ENCODE results near the gene JAZF1.

The JAZF1 gene

GRCh38 chr7:28191751-28192150 lies 11.2 kb upstream of the JAZF1 start:
- no peak for DNase-seq (ENCODE audit: low read depth)

GRCh38 chr7:28191184-28191583 lies 10.6 kb upstream of the JAZF1 start:
- no peak for DNase-seq (ENCODE audit: low read depth)

DNA sequence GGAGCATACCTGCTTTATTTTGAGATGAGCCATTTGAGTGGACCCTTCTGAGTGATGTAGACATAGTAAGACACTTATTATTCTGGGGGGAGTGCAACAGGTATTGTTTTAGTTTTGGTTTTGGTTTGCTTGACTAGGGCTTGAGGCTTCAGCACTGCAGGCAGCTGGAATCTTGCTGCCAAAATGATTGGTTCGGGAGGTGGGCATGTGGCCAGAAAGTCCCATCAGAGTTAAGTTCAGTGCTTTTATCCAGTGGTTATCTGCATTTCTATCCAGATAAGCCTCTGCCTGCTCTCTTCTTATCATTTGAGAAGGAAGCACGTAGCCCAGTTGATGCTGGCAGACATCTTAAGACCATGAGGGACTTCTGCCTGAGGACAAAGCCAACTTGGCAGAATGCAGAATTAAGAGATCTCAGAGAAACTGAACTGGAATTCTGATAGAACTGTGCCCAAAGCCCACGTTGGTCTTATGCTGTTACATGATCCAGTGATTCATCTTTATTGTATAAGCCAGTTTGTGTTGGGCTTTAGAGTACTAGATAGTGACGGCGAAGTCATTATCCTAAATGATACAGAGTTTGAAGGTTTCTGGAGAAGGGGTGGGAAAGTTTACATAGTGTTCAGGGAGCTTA lies 9.6 kb upstream of the JAZF1 start:
- no peak for DNase-seq (ENCODE audit: low read depth)

- no peak for DNase-seq (ENCODE audit: low read depth)
These were observed 6.4 kb upstream of the JAZF1 start for GRCh38 chr7:28187012-28187411.

GRCh38 chr7:28183627-28184026 lies 3.0 kb upstream of the JAZF1 start:
- DNase-seq (ENCODE audit: low read depth), result no peak

DNA sequence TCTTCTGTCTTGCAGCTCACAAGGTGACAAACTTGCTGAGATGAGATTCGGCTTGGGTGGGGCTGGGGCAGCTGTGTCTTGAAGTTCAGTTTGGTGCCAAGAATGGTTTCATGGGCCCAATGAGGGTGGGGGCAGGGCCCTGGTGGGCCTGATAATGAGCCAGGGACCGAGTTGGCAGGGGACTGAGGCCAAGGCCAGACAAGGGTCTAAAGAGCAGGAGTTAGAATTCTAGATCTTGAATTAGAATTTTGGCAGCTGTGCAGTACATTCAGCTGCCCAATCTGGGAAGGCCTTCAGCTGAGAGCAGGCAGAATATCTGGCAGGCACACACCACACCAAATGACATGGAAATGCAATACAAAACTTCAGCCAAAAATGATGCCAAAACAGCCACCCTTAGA lies 1.5 kb upstream of the JAZF1 start:
- no peak for DNase-seq (ENCODE audit: low read depth)

GRCh38 chr7:28181416-28181815 lies 821 bp upstream of the JAZF1 start:
- no peak for DNase-seq (ENCODE audit: low read depth)

DNA sequence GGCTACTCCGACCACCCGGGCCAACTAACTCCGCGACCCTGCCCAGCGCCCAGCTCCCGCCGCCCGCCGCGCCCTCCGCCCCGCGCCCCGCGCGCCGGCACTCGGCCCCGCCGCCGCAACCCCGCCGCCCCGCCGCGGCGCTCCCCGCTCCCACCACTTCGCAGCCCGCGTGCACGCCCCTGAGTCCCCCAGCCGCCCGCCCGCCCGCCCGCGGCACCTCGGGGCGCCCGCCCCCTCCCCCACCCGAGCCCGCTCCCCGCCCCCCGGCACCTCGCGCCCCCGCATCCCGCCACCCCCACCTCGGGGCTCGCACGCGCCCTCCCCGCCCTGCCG lies 598 bp downstream of the JAZF1 start:
- DNase-seq (ENCODE audit: low read depth), result no peak

- DNase-seq (ENCODE audit: low read depth), result peak; percentile 38
These were observed 1.2 kb downstream of the JAZF1 start for GRCh38 chr7:28179120-28180030.

- DNase-seq (ENCODE audit: low read depth), result no peak
These were observed 2.0 kb downstream of the JAZF1 start for GRCh38 chr7:28178599-28178998.

- DNase-seq (ENCODE audit: low read depth), result no peak
These were observed 2.8 kb downstream of the JAZF1 start for GRCh38 chr7:28177836-28178235.

- no peak for DNase-seq (ENCODE audit: low read depth)
These were observed 4.0 kb downstream of the JAZF1 start for GRCh38 chr7:28176645-28177044.

DNA sequence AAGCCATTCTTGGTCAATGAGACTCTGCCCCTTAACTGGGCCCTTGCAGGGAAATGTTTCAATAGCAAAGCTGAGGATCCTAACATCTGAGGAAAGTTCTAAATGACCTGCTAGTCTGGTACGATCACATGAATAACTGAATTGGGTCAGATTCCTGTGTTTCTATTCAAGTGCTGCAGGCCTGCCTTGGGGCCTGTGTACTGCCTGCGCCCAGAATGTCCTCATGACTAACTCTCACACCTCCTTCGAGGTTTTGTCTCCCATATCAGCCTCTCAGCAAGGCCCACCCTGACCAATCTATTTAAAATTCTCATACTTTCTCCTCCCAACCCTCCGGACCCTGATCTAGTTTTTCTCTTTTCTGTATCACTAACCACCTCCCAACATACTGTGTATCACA lies 4.4 kb downstream of the JAZF1 start:
- DNase-seq (ENCODE audit: low read depth), result no peak

DNA sequence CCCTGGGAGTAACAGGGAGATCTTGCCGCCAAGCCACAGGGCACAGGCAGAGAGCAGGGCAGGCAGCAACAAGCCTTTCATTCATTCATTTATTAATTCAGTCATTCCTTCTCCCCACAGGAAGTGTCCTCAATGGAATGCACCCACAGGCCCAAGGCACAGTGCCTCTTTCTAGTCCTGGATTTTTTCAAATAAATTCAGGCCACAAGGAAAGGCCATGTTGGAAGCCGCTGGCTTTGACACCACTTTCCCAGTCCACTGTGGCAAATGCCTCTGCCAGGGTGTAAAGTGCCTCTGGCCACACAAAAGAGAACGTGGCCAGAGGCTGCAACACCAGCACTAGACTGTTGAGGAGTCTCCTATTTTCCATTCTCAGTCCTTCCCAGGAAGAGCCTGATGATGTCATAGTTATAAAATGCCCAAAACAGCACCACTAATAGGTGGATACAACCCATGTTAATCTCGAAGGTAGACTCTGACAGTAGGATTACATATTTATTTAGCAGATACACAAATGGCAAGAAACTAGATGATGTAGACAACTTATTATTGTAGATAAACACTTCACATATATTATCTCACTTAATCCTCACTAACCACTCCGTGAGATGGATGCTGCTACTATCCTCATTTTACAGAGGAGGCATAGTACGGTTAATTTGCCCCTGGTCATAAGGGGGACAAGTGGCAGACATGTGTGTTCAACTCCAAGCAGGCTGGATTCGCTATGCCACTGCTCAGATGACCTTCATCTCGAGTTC lies 5.5 kb downstream of the JAZF1 start:
- DNase-seq (ENCODE audit: low read depth), result no peak

- no peak for DNase-seq (ENCODE audit: low read depth)
These were observed 6.2 kb downstream of the JAZF1 start for GRCh38 chr7:28174442-28174841.

DNA sequence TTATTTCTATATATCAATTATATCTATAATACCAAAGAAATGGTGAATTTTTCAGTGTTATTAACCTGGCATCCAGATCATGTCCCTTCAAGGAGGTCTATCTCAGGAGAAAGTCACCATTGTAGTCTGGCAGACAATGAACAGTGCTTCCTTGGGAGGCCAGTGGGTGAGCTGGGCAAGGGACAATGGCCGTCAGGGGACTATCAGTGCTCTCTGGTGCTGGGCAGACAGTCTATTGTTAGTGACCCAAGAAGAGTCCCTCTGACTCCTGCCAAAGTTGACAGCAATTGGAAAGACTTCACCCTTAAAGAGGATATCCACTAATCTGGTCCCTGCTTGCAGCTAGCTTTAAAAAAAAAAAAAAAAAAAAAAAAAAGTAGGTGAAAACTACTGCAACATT lies 7.1 kb downstream of the JAZF1 start:
- no peak for DNase-seq (ENCODE audit: low read depth)

GRCh38 chr7:28172958-28173357 lies 7.6 kb downstream of the JAZF1 start:
- no peak for DNase-seq (ENCODE audit: low read depth)

GRCh38 chr7:28170701-28171100 lies 9.9 kb downstream of the JAZF1 start:
- no peak for DNase-seq (ENCODE audit: low read depth)

- DNase-seq (ENCODE audit: low read depth), result no peak
These were observed 11.4 kb downstream of the JAZF1 start for GRCh38 chr7:28169230-28169629.

DNA sequence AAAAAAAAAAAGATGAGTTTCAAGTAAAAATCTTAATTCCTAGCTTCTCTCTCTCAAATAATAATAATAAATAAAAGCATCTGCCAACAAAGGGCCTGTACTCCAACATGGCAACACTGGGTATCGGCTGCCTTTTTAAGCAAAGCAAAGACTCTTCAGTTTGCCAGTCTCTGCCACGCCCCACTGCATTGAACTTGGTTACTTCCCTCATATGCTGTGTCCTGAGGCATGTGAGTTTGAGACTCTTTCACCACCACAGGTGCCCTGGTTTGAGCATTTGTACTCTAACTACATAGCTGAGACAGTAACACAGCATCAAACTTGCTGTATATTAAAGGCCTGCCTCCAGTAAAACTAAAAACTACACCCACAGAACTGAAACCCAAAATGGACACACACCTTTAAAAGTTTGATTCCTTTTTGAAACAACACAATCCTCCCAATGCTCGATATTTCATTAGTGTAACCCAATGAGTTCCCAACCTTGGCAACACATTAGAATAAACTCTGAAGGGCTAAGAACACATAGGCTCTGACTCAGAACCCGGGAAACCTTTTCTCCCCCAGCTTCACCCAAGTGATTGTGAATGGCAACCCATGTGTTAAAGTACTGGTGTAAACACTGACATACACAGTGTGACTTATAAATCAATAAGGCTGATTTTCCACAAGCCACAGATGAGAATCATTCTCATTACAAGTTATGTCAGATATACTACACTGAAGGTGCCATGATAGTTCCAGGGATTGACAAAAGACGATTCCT lies 12.0 kb downstream of the JAZF1 start:
- DNase-seq (ENCODE audit: low read depth), result no peak

DNA sequence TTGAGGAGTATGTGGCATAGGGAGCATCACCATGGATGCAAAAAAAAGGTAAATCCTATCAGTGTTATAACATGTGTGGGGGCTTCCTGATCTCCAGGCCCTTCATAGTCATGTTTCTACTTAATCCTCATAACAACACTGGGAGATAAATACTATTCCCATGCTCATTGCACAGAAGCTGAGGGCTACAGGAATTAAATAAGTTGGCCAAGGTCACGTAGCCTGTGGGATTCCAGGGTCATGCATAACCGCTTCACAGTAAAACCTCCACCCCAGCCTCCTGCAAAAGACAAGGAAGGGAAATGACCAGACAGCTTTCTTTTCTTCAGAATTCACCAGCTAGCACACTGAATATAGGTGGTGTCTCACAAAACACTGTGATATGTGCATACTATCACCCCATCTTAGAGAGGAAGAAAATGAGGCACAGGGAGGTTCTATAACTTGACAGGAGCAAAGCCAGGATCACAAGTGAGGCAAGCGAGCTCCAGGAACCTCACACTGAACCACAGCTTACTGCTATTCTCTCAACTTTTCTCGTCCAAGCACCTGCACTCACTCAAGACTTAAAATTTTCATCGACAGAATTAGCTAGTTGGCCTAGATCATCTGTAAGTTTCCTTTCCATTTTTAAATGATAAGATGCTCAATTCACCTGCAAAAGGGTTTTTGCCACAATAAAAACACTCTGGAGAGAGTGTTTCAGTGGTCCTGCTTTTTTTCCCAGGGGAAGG lies 13.4 kb downstream of the JAZF1 start:
- DNase-seq (ENCODE audit: low read depth), result no peak
